ENCODE measurements around the gene ZNF70.

The ZNF70 gene

DNA sequence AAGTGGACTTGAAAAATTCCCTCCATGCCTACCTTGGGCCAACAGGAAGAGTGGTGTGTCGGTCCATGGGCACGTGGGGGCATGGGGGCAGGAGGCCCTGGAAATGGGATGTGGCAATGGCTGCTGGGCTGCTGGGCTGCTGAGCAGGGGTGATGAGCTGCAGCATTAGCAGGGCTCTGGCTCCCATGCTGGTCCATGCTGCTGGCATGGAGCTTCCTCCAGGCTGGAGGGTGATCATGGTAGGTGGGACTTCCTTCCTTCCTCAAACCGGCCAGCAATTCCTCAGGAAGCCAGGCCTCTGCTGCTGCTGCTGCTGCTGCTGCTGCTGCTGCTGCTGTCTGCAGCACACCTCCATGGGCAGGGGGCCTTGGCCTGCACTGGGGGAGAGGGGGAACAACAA lies 55.8 kb downstream of the ZNF70 start:
- no peak for DNase-seq

DNA sequence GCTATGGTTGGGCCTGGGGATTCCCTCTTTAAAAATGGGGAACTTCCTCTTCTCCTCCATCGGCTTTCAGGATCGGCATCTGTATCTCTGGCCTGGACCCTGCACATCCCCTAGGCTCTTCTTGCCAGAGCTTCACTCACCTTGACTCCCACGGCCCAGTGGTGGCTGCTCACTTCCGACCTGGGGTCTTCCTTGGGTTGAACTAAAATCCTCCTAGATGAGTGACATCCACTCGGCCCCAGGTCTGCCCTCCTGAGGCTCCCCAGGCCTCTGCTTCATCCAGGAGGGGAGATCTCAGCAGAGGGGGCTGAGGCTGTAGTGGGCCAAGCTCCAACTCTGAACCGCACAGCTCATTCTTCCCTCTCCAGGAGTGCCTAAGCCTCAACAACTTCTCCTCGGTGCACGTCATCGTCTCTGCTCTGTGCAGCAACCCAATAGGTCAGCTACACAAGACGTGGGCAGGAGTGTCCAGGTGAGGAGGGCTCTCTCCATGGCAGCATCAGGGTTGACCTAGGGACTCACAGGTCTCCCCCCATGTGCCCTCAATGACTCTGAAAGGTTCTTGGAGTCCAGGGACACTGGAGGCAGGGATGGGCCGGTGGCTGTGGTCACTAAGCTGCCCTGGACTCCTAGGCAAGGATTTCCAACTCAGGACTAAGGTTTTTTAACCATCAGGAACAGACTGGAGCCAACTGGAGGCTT lies 56.8 kb downstream of the ZNF70 start:
- no peak for DNase-seq

DNA sequence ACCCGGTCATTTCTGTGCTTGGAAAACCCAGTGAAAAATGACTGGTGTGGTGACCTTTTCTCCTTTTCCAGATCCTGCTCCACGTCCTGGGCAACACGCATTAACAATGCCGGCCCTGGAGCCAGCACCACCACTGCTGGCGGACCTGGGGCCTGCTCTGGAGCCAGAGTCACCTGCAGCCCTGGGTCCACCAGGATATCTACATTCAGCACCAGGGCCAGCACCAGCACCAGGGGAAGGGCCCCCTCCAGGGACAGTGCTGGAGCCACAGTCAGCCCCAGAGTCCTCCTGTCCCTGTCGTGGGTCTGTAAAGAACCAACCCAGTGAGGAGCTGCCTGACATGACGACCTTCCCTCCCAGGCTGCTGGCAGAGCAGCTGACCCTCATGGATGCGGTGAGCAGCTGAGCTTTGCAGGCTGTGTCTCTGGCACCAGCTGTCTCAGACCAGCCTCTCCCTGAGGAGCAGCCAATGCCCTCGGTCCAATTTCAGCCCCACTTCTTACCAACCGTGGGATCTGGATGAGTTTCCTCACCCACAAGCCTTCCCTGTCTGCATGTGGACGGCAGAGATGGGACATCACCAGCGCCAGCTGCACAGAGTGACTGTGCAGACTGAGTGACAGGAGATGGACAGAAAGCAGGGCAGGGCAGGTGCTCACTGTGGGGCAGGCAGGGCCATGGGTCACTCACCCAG lies 58.2 kb downstream of the ZNF70 start:
- no peak for DNase-seq

DNA sequence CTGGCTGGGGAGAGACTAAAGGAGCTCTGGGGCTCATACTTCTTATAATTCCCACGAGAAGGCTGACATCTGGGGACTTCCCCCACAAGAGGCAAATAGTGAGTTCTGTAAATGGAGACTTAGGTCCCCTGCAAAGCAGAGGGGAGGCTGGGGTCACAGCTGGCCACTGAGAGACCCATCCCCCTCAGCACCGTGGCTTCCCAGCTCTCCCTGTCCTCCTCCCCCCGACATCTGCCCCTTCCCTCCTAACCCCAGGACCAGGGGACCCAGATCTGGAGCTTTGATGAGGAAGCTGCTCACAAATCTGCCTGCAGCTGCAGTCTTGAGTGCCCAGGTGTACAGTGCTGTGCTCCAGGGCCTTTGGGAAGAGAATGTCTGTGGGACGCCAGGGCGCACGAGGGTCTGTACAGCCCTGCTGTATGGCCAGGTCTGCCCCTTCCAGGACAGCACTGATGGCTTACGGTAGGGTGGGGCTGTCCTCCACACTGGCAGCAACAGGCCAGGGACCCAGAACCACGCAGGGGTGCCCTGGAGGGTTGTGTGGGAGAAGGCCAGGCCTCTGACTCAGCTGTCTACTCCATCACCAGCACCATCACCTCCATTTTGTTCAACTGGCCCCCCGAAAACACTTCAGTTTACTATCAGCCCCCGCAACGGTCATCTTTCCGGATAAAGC lies 59.0 kb downstream of the ZNF70 start:
- DNase-seq: no peak

DNA sequence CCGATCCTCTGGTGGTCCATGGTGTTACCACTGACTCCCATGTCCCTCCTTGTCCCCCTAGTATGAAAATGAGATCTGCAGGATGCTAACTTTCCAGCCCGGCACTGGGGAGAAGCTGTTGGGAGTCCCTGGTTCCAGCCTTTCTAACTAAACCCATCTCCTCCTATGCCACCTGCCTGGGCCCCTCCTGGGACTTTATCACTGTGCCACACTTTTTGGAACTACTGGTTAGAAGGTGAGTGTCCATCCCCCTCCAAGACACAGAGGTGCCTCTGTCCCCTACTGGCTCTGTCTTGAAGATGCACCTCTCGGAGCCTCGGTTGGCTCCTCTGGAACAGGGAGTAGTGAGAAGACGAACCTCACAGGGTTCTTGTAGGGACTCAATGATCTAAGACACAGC lies 60.2 kb downstream of the ZNF70 start, which contains the start of gene RGL4:
Gene RGL4 (plus strand): TSS at position 301 of the 400 bp plus-strand sequence. CDS start 1,018 bp downstream, outside the sequence.
- no peak for DNase-seq

DNA sequence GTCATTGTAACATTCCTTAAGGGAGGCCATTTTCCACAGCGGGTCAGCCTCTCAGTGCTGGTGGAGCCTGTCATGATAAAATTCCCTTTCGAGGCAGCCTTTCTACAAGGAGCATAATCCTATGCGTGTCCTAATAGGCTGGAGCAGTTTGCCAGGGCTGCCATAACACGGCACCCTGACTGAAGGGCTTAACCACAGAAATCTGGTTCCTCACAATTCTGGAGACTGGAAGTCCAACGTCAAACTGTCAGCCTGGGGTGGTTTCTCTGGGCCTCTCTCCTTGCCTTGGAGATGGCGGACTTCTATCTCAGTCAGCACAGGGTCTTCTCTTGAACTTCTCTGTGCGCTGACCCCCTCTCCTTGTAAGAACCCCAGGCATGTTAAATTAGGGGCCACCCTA lies 61.5 kb downstream of the ZNF70 start:
- DNase-seq: no peak
